ENCODE data around the gene SLC25A23.
"Not testable (repeated sequence)": the region's sequence is repeated elsewhere in the genome, so short reads cannot be mapped to it uniquely, and the experiment has no call there.

The SLC25A23 gene

DNA sequence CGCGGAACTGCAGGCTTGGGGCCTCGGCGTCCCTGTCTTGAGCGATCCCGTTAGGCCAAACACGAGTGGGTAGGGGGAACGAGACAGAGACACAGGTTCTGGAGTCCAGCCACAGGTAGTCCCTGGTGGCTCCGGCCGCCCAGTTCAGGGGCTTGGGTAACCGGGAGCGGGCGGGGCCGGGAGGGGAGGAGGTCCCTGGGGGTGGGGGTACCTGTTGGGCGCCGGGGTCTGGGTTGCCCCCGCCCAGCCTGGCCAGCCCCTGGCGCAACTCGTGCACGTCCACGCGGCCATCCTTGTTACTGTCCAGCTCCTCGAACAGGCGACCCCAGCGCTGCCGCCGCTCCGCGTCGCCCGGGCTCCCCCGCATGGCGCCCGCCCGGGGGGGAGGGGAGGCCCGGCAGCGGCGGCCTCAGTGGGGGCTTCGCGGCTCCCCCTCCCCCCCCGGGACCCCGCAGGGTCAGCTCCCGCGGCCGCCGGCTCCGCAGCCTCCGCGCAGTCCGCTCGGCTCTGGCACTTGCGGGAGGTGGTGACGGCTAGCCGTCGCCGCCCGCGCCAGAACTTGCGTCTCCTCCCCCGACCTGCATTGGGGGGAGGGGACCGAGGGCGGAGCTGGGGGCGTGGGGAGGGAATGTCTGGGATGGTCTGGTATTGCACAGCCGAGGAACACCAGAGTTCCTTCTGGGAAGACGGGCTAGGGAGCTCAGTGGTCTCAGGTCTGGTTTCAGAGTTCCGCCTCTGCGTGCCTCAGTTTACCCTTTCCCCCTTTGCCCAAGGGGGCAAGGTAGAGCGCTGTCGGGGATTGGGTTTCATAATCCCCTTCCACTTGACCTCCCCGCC is at the start of gene SLC25A23:
Gene SLC25A23, minus strand, starts transcription at position 531 of the 837 bp plus-strand sequence. Its CDS starts 164 bp downstream, at position 367.
- peak; percentile 55 for DNase-seq

DNA sequence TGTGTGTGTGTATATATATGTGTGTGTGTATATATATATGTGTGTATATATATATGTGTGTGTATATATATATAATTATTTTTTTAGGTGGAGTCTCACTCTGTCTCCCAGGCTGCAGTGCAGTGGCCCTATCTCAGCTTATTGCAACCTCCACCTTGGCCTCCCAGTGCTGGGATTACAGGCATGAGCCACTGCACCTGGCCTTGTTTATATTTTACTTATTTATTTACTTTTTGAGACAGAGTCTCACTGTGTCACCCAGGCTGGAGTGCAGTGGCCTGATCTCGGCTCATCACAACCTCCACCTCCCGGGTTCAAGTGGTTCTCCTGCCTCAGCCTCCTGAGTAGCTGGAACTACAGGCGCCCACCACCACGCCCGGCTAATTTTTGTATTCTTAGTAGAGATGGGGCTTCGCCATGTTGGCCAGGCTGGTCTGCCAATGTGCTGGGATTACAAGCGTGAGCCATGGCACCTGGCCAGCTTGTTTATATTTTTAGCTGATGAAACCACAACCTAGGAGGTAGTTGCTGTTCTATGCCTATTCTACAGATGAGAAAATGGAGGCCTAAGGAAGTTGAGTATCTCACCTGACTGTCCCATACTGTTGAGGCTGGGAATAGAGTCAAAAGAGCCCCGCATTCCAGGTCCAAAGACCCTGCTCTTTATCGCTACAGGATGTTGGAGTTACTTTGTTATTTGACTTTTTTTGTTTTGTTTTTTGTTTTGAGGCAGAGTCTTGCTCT is 48.6 kb upstream of the SLC25A23 start:
- DNase-seq, result not testable (repeated sequence)

DNA sequence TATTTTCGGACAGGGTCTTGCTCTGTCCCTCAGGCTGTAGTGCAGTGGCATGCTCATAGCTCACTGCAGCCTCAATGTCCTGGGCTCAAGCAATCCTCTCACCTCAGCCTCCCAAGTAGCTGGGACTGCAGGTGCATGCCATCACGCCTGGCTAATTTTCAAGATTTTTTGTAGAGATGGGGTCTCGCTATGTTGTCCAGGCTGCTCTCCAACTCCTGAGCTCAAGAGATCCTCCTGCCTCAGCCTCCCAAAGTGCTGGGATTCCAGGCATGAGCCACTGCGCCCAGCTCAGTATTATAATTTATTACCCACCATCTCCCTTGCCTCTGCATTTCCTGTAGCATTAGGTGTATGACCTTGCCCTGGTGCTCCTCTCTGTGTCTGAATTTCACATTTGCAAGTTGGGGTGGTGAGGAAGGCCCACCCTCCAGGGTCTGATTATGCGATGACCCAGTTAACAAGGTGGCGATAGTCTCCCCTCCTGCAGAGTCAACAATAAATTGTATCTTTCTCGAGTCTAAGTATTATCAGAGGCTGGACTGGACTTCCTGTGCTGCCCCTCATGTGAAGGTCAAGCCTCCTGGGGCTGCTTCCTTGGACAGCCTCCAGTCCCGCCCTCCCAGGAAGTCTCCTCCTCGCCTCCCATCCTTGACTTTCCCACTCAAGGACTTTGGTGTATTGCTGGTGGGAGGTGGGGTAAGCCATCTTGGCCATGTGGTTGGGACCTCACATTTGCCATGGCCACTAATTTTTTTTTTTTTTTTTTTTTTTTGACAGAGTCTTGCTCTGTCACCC is 44.0 kb upstream of the SLC25A23 start:
- DNase-seq, result no peak

DNA sequence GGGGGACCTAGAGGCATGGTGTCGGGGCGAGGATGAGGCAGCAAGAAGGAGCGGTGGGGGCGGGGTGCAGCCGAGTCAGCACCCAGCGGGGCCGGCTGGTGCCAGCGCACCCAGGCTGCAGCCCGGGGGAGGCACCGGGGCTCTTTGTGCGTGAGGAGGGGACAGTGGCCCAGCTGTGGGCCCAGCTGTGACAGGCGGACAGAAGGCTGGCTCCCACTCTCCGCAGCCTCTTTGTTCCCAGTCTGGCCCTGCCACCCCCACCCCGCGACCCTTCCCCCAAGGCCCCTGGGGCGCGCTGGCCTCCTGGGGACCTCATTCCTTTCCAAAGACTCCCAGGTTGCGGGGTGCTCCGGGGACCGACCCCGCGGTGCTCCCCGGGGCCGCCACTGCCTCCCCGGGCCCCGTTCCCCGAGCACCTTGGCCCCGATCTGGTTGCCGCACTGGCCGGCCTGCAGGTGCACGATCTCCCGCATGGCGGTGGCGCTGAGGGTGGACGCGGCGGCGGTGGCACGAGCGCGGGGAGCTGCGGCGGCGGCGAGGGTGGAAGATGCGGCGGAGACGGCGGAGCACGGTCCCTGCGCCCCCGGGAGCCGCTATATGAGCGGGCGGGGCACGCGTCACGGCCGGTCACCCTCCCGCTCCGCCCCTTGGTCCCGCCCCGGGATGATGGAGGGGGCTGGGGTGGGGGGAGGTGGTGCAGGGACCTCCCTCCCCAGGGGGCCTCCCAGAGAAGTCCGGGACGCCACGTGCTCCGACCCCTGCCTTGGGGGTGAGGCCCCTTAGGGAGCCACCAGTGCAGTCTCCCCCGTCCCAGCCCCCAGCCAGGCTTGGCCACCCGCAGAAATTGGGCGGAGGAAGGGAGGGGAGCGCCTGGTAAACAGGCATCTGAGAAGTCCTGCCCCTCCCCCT is 42.4 kb upstream of the SLC25A23 start, which contains the start of gene TUBB4A:
Gene TUBB4A, minus strand, starts transcription at position 570 of the 909 bp plus-strand sequence. Its CDS starts 97 bp downstream, at position 473.
- DNase-seq, result no peak

DNA sequence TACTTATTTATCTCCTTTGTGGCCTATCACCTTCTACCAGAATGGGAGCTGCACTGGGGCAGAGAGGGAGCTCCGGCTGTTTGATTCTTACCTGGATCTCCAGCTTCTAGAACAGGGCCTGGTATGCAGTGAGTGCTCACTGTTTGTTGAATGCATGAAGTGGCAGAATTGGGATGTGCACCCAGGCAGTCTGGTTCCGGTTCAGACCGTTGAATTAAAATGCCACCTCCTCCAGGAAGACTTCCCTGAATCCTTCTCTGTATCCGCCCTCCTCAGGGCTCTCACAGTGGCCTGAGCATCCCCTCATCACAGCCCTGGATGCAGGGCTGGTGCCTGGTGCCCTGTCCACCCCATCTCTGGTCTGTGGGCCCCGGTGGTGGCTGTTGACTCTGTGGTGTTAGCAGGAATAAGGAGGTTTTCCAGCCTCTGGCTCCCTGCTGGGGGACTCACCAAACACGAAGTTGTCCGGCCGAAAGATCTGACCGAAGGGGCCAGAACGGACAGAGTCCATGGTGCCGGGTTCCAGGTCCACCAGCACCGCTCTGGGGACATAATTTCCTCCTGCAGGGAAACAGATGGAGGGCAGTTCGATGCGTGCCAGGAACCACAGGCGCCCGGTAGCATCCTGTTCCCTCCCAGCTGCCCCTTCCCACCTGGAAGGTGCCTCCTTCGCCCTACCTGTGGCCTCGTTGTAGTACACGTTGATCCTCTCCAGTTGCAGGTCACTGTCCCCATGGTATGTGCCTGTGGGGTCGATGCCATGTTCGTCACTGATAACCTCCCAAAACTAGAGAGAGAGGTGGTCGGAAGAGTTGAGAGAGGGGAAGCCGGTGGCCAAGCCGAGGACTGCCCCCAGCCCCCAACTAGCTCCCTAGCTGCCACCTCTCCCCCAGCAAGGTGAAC is 41.5 kb upstream of the SLC25A23 start:
- DNase-seq, result no peak

DNA sequence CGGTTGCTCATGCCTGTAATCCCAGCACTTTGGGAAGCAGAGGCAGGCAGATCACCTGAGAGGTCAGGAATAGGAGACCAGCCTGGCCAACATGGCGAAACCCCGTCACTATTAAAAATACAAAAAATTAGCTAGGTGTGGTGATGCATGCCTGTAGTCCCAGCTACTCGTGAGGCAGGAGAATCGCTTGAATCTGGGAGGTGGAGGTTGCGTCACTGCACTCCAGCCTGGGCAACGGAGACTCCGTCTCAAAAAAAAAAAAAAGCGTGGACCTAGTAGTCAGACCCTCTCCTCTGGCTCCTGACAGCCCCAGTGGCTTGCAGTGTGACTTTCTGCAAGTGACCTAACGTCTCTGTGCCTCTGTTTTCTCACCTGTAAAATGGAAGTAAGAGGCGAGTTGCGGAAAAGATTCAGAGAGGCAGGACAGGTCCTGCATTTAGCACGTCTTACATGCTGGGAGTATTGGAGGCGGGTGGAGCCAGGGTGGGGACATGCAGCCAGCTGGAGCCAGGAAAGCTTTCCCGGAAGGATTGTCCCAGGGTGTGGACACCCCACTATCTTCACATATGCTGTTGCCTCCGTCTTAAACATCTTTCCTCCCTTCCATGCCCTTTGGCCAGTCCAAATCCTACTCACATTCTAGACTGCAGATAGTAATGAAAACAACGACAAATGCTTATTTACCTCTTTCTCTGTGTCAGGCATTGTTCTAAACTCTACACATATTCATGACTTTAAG is 39.6 kb upstream of the SLC25A23 start:
- DNase-seq, result no peak

DNA sequence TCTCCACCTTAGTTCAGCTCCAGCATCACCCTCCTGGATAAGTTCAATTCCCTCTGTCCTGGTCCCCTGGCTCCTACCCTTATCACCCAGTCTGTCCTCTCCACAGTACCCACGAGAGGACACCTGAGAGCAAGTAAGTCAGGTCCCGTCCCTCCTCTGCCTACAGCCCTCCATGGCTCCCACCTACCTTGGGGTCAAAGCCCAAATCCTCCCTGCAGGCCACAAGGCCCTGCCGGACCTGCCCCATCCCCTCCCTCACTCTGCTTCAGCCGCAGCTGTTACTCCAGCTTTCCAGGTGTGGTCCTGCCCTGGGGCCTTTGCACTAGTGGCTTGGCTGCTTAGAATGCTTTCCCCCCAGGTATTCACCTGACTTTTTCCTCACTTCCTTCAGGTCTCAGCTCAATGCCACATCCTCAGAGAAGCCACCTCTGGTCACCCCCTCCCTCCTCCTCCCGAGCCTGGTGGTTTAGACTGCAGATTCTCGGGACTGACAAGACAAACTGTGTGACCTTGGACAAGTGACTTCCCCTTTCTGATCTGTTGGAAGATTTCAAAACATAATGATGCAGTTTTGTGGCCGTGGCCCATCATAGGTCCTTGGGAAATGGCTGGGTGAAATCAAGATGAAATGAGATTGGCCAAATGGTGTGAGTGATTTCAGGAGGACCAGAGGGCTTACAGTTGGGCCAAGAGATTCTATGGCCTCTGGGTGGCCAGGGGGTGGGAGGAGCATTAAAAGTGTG is 38.9 kb upstream of the SLC25A23 start:
- no peak for DNase-seq

DNA sequence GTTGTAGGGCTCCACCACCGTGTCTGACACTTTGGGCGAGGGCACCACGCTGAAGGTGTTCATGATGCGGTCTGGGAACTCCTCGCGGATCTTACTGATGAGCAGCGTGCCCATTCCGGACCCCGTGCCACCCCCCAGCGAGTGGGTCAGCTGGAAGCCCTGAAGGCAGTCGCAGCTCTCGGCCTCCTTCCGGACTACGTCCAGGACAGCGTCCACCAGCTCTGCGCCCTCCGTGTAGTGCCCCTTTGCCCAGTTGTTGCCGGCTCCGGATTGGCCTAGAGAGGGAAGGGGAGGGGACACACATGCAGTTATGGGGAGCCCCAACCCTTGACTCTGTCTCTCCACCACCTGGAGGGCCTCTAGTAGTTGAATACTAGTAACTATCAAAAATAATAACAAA is 36.4 kb upstream of the SLC25A23 start:
- no peak for DNase-seq

DNA sequence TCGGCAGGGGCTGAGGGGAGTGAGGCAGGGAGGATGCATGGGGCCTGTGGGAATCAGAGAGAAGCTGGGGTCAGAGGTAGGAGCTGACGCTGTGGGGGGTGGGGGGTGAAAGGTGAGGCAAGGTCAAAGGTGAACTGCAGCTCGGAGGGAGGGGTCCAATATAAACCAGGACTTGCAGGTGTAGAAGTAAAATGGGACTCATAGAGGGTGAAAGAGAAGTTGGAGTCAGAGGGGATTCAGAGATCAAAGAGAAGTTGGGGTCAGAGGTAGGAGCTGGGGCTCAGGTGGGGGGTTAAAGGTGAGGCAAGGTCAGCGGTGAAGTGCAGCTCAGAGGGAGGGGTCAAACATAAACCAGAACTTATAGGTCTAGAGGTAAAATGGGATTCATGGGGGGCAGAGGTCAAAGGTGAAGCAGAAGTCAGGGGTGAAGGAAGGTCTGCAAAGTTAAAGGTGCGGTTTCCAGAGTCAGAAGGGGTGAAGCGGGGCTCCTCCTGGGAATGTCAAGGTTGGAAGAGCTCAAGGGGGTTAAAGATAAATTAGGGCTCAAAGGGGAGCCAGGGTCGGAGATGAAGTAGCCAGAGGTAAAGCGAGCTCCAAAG is 34.9 kb upstream of the SLC25A23 start:
- DNase-seq, result no peak

DNA sequence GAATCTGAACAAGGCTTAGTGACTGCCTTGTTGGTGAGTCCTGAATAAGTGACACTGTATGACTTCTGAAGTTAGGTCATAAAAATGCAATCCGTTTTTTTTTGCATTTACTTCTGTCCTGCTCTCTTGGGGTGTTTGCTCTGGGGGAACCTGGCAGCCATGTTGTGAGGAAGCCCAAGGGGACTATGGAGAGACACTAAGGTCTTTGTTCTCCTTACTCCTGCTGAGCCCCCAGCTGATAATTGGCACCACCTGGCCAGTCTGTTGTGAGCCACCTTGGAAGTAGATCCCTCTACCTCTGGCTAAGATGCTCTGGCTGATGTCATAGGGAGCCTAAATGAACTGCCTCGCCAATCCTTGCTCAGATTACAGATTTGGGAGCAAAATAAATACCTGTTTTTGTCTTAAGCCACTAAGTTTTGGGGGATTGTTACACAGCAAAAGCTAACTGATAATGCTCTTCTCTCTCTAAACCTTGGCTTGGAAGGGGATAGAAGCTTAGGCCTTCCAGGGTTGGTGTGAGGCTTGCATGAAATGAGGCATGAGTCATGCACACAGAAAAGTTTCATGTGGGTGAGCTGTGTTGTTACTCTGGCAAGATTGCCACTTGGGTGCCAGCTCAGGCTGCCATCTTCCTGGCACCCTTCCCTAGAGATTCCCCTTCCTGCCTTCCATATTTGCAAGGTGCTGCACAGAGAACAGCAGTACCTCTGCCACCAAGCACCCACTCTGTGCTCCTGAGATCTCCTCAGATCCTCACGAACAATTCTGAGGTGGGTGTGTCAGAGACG is 32.4 kb upstream of the SLC25A23 start:
- no peak for DNase-seq

DNA sequence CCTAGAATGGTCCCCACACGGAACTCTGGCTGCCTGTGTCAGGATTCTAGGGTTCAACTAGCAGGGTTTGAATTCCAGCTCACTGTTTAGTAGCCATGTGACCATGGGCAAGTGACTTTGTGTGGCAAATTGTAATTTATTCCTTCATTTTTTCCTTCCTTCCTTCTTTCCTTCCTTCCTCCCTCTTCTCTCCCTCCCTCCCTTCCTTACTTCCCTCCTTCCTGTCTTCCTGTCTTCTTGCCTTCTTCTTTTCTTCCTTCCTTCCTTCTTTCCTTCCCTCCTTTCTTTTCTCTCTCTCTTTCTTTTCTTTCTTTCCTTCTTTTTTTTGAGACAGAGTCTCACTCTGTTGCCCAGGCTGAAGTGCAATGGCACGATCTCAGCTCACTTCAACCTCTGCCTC is 30.5 kb upstream of the SLC25A23 start:
- no peak for DNase-seq

DNA sequence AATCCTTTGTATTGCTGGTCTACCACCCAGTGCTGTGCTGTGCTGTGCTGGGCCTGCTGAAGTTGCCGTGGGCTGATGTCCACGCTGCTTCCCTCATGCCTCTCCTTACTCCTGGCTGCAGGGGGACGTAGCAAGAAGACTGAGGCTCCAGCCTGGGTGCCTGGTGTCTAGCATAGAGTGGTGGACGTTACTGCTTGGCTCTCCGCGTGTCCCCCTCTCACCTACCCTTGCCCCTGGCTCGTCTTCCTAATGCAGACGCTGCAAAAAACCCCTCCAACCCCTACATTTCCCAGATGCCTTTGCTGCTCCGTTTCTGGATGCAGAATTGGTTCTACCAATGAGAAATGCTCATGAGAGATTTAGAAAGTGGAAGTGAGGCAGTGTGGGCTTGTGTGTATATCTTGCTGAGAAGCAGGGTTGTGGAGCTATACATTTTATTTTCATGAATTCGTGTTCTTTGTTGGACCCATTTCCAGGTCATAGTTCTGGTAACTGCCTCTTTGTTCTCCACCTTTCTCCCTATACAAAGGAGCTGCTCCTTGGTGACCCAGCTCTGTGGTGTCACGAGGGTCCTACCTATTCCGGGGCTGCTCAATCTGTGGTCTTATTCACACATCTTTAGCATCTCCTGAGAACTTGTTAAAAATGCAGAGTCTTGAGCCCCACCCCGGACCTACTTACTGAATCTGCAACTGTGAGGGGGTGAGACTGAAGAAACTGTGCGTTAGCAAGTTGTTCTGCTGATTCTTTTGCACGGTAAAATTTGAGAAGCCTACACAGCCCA is 29.9 kb upstream of the SLC25A23 start:
- no peak for DNase-seq

DNA sequence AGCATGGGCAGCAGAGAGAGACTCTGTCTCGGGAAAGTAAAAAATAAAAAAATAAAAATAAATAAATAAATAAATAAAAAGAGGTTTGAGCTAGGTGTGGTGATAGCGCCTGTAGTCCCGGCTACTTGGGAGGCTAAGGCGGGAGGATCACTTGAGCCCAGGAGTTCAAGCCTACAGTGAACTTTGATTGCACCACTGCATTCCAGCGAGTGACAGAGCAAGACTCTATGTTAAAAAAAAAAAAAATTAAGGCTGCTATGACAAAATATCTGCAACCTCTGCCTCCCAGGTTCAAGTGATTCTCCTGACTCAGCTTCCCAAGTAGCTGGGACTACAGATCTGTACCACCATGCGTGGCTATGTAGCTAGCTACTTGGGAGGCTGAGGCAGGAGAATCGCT is 25.2 kb upstream of the SLC25A23 start:
- no peak for DNase-seq

DNA sequence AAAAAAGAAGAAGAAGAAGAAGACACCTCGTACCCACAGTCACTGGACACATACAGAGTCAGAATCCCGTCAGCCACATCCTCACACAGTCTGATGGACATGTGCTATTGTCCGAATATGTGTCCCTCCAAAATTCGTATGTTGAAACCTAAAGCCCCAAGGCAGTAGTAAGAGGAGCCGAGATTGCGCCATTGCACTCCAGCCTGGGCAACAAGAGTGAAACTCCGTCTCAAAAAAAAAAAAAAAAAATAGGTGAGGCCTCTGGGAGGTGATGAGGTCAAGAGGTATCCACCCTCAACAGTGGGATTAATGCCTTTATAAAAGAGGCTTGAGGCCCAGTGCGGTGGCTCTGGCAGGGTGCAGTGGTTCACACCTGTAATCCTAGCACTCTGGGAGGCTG is 24.6 kb upstream of the SLC25A23 start:
- no peak for DNase-seq

DNA sequence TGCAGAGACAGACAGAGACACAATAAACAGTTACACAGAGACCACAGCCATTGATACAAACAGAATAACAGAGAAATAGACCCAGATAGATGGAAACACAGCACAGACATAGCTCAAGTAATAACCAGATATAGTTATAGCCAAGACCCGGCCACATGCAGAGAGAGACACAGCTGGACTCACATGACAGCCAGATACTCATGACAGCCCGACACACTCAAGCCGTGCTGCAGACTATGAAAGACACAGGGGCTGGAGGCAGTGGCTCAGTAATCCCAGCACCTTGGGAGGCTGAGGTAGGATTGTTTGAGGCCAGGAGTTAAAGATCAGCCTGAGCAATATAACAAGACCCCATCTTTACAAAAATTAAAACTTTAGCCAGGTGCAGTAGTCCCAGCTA is 23.6 kb upstream of the SLC25A23 start:
- DNase-seq, result no peak

DNA sequence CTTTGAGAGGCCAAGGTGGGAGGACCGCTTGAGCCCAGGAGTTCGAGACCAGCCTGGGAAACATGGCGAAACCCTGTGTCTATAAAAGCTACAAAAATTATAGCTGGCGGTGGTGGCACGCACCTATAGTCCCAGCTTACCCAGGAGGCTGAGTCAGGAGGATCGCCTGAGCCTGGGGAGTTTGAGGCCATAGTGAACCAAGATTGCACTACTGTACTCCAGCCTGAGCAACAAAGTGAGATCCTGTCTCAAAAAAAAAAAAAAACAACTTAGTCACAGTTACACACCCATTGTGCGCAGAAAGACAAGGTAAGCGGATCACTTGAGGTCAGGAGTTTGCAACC is 22.7 kb upstream of the SLC25A23 start:
- DNase-seq, result no peak

DNA sequence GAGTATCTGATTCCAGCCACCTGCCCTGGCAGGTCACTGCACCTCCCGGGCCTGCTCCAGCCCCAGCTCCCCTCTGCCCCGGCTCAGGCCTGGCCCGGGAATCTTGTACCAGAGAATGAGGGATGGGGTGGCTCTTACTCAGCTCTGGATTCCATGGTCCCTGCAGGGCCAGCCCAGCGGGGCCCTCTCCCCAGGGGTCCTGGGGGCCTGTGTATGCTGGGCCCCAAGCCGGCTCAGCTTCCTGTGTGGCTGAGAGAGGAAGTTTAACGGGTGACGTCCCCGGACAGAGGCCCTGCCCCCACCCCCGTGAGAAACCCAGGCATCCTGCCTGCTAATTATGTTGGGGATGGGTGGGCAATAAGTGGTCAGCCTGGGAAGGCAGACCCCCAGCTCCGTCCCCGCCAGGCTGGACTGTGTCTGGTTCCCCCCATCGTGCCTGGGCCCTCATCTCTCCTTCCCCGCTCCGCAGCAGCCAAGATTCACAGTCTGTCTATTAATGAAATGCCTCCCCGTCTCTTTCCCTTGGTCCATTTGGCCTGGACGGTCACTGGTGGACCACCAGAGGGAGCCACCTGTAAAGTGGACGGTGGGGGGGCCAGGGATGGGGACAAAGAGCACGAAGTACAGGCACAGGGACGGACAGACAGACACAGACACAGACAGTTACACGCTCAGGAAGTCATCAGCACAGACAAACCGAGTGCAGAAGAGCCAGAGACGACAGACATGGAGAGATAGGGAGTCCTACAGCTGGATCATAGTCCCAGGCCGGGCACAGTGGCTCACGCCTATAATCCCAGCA is 22.1 kb upstream of the SLC25A23 start, which contains the start of gene DENND1C:
Gene DENND1C, minus strand, starts transcription at position 247 of the 802 bp plus-strand sequence. Its CDS starts 92 bp downstream, at position 155.
- peak; percentile 71 for DNase-seq
